ENCODE measurements around the gene TMEM131. TPM values are rescaled to one million over a fixed set of nuclear protein-coding genes. Genes with fewer than 3 reads are reported as not detected.
"Not testable (repeated sequence)": the region's sequence is repeated elsewhere in the genome, so short reads cannot be mapped to it uniquely, and the experiment has no call there.

TMEM131 gene
- total RNA-seq, 1 donor = 30.0 TPM

- H3K4me2 ChIP-seq (ENCODE audit: insufficient read depth, low read length) = no peak overlapping the region
- peaks cover 2% of the 10 kb centered on the region for H3K79me2 ChIP-seq (ENCODE audit: insufficient read depth, low read length)
- no peak overlapping the region for H3K27ac ChIP-seq (ENCODE audit: low read depth, low read length)
- H2AFZ ChIP-seq (ENCODE audit: low read length) = no peak overlapping the region
- H3K4me1 ChIP-seq (ENCODE audit: insufficient read depth, low read length) = no peaks in the 10 kb centered on the region
- peaks cover 17% of the 10 kb centered on the region for H3K36me3 ChIP-seq (ENCODE audit: insufficient read depth, low read length)
- peaks cover 11% of the 10 kb centered on the region for H3K9me3 ChIP-seq (ENCODE audit: low read depth, low read length)
- H4K20me1 ChIP-seq (ENCODE audit: insufficient read depth, low read length) = no peaks in the 10 kb centered on the region
- H3K4me3 ChIP-seq (ENCODE audit: insufficient read depth, low read length) = no peak overlapping the region
- H3K27me3 ChIP-seq (ENCODE audit: insufficient read depth, low read length) = no peaks in the 10 kb centered on the region
- TF ChIP-seq, protein P1, sequence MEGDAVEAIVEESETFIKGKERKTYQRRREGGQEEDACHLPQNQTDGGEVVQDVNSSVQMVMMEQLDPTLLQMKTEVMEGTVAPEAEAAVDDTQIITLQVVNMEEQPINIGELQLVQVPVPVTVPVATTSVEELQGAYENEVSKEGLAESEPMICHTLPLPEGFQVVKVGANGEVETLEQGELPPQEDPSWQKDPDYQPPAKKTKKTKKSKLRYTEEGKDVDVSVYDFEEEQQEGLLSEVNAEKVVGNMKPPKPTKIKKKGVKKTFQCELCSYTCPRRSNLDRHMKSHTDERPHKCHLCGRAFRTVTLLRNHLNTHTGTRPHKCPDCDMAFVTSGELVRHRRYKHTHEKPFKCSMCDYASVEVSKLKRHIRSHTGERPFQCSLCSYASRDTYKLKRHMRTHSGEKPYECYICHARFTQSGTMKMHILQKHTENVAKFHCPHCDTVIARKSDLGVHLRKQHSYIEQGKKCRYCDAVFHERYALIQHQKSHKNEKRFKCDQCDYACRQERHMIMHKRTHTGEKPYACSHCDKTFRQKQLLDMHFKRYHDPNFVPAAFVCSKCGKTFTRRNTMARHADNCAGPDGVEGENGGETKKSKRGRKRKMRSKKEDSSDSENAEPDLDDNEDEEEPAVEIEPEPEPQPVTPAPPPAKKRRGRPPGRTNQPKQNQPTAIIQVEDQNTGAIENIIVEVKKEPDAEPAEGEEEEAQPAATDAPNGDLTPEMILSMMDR (IDR thresholded peaks at IDR 0.05; ENCODE audit: extremely low read depth, low read depth, low read length) = no peak
- DNase-seq (ENCODE audit: insufficient read length, low spot score, missing footprints) = no peak
Measured at GRCh38 chr2:97889156-97889555, 106.6 kb downstream of the TMEM131 start.

DNA sequence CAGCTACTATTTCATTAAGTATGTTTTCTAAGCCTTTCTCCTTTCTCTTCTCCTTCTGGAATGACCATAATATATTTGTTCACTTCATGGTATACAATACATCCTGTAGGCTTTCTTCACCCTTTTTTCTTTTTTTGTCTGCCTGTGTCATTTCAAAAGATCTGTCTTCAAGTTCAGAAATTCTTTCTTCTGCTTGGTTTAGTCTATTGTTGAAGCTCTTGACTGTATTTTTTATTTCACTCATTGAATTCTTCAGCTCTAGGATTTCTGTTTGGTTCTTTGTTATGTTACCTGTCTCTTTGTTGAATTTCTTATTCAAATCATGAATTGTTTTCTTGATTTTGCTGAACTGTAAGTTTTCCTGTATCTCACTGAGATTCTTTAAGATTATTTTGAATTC lies 109.9 kb downstream of the TMEM131 start:
- Histone ChIP-seq H3K79me2 (ENCODE audit: insufficient read depth, low read length) (peaks cover 4% of the 10 kb centered on the region), H3K27ac (ENCODE audit: low read depth, low read length) (no peak overlapping the region), H4K20me1 (ENCODE audit: insufficient read depth, low read length) (no peaks in the 10 kb centered on the region), H3K4me1 (ENCODE audit: insufficient read depth, low read length) (no peaks in the 10 kb centered on the region), H2AFZ (ENCODE audit: low read length) (no peak overlapping the region), H3K4me2 (ENCODE audit: insufficient read depth, low read length) (no peak overlapping the region), H3K27me3 (ENCODE audit: insufficient read depth, low read length) (no peaks in the 10 kb centered on the region), H3K9me3 (ENCODE audit: low read depth, low read length) (peaks cover 11% of the 10 kb centered on the region), H3K36me3 (ENCODE audit: insufficient read depth, low read length) (peaks cover 17% of the 10 kb centered on the region), H3K4me3 (ENCODE audit: insufficient read depth, low read length) (no peak overlapping the region)
- TF ChIP-seq, protein P1 (IDR thresholded peaks at IDR 0.05; ENCODE audit: extremely low read depth, low read depth, low read length) = no peak
- DNase-seq (ENCODE audit: insufficient read length, low spot score, missing footprints) = no peak

GRCh38 chr2:97880334-97880733 lies 115.4 kb downstream of the TMEM131 start:
- Histone ChIP-seq H3K27me3 (ENCODE audit: insufficient read depth, low read length) (no peaks in the 10 kb centered on the region), H3K4me3 (ENCODE audit: insufficient read depth, low read length) (no peak overlapping the region), H3K27ac (ENCODE audit: low read depth, low read length) (no peak overlapping the region), H3K4me1 (ENCODE audit: insufficient read depth, low read length) (no peaks in the 10 kb centered on the region), H3K4me2 (ENCODE audit: insufficient read depth, low read length) (no peak overlapping the region), H4K20me1 (ENCODE audit: insufficient read depth, low read length) (peaks cover 2% of the 10 kb centered on the region), H2AFZ (ENCODE audit: low read length) (no peak overlapping the region), H3K9me3 (ENCODE audit: low read depth, low read length) (peaks cover under 1% of the 10 kb centered on the region), H3K79me2 (ENCODE audit: insufficient read depth, low read length) (peaks cover 19% of the 10 kb centered on the region), H3K36me3 (ENCODE audit: insufficient read depth, low read length) (no peaks in the 10 kb centered on the region)
- TF ChIP-seq, protein P1 (IDR thresholded peaks at IDR 0.05; ENCODE audit: extremely low read depth, low read depth, low read length) = no peak
- no peak for DNase-seq (ENCODE audit: insufficient read length, low spot score, missing footprints)

- H3K36me3 ChIP-seq (ENCODE audit: insufficient read depth, low read length) = no peaks in the 10 kb centered on the region
- H4K20me1 ChIP-seq (ENCODE audit: insufficient read depth, low read length) = peaks cover 2% of the 10 kb centered on the region
- TF ChIP-seq, protein P1 (IDR thresholded peaks at IDR 0.05; ENCODE audit: extremely low read depth, low read depth, low read length) = no peak
- H3K27ac ChIP-seq (ENCODE audit: low read depth, low read length) = no peak overlapping the region
- no peaks in the 10 kb centered on the region for H3K27me3 ChIP-seq (ENCODE audit: insufficient read depth, low read length)
- no peak for DNase-seq (ENCODE audit: insufficient read length, low spot score, missing footprints)
- peaks cover 20% of the 10 kb centered on the region for H3K79me2 ChIP-seq (ENCODE audit: insufficient read depth, low read length)
- no peak overlapping the region for H3K4me3 ChIP-seq (ENCODE audit: insufficient read depth, low read length)
- H3K4me2 ChIP-seq (ENCODE audit: insufficient read depth, low read length) = no peak overlapping the region
- H3K9me3 ChIP-seq (ENCODE audit: low read depth, low read length) = no peaks in the 10 kb centered on the region
- H3K4me1 ChIP-seq (ENCODE audit: insufficient read depth, low read length) = no peaks in the 10 kb centered on the region
- H2AFZ ChIP-seq (ENCODE audit: low read length) = no peak overlapping the region
Measured at GRCh38 chr2:97878865-97879264, 116.9 kb downstream of the TMEM131 start.

- not testable (repeated sequence) for H3K27ac ChIP-seq (ENCODE audit: low read depth, low read length); DNase-seq (ENCODE audit: insufficient read length, low spot score, missing footprints); H3K4me2 ChIP-seq (ENCODE audit: insufficient read depth, low read length); H3K27me3 ChIP-seq (ENCODE audit: insufficient read depth, low read length); H3K36me3 ChIP-seq (ENCODE audit: insufficient read depth, low read length); H2AFZ ChIP-seq (ENCODE audit: low read length); H4K20me1 ChIP-seq (ENCODE audit: insufficient read depth, low read length); H3K4me1 ChIP-seq (ENCODE audit: insufficient read depth, low read length); H3K9me3 ChIP-seq (ENCODE audit: low read depth, low read length); H3K4me3 ChIP-seq (ENCODE audit: insufficient read depth, low read length)
- H3K79me2 ChIP-seq (ENCODE audit: insufficient read depth, low read length) = peaks cover 26% of the 10 kb centered on the region
Measured at GRCh38 chr2:97878317-97878716, 117.4 kb downstream of the TMEM131 start.

Data from osteoblast (primary cell).